Breast epithelium (tissue), 4 donors: ENCODE measurements around the gene TMEM43. TPM values are rescaled to one million over a fixed set of nuclear protein-coding genes. Genes with fewer than 3 reads are reported as not detected.

ENCODE experiments used
- DNase-seq, 2 donors: peaks; one replicate each; pipeline ENCODE4 v3.0.0-alpha.2; 2019; ENCODE audit warnings: low spot score in 2 of 2
- H3K27ac ChIP-seq, 2 donors: fragments of 200-600 bp; sonication (generic) in 1 of 2; one replicate each; pipeline ENCODE4 v1.5.1; 2016 to 2019; ENCODE audit warnings: mild to moderate bottlenecking in 1 of 2
- H3K27me3 ChIP-seq, 2 donors: fragments of 200-600 bp; sonication (generic) in 1 of 2; one replicate each; pipeline versions ENCODE4 v1.5.1 to v1.6.0; 2017 to 2019; ENCODE audit warnings: control low read depth in 1 of 2, mild to moderate bottlenecking in 1 of 2
- H3K36me3 ChIP-seq: fragments of 200-600 bp; one replicate; pipeline ENCODE4 v1.5.1; 2019
- H3K4me1 ChIP-seq, 2 donors: fragments of 200-600 bp; sonication (generic); one replicate each; pipeline ENCODE4 v1.5.1; 2016 to 2019; ENCODE audit warnings: control low read depth in 1 of 2
- H3K4me3 ChIP-seq, 3 donors: fragments of 200-600 bp; sonication (generic); 1 replicate in 2 of 3; 2 replicates in 1 of 3; pipeline ENCODE4 v1.5.1; 2016 to 2019; ENCODE audit warnings: mild to moderate bottlenecking in 3 of 3, moderate library complexity in 2 of 3
- H3K9me3 ChIP-seq, 2 donors: fragments of 200-600 bp; sonication (generic) in 1 of 2; one replicate each; pipeline ENCODE4 v1.5.1; 2016 to 2019; ENCODE audit warnings: control low read depth in 1 of 2
- CTCF ChIP-seq, 3 donors: fragments of 450-650 bp; IDR thresholded peaks; one replicate each; pipeline ENCODE4 v1.5.1; 2016 to 2017; ENCODE audit warnings: antibody characterized with exemption in 3 of 3, mild to moderate bottlenecking in 3 of 3, moderate library complexity in 3 of 3
- POLR2A ChIP-seq: fragments of 450-650 bp; IDR thresholded peaks from one replicate; pipeline ENCODE4 v1.6.1; 2016; ENCODE audit warnings: antibody characterized with exemption, mild to moderate bottlenecking, moderate library complexity
- POLR2AphosphoS5 ChIP-seq, 3 donors: sonication (generic); formaldehyde crosslinking; IDR thresholded peaks; one replicate each; pipeline ENCODE4 v1.6.1; 2017; ENCODE audit warnings: antibody characterized with exemption in 3 of 3
- intact Hi-C: fragments of 100-400 bp; cut with DNase I; formaldehyde crosslinking; loops from one replicate; pipeline ENCODE4 v1.15.1; 2023; ENCODE audit warnings: low total_unique reads
- total RNA-seq, 3 donors: library from RNA; depleted of rRNA; stranded (reverse); fragments of >200 nt; gene quantifications; one replicate each; pipeline ENCODE4 v1.1.0, GENCODE V29; 2016

Gene TMEM43
- total RNA-seq, 3 donors from 2014 or later = 90.5 to 170 (median 93.4) TPM

- no peak overlapping the region for H3K27ac ChIP-seq
- H3K27me3 ChIP-seq = no peaks in the 10 kb centered on the region
- H3K36me3 ChIP-seq = peaks cover 72% of the 10 kb centered on the region
- TF ChIP-seq POLR2AphosphoS5 (IDR thresholded peaks at IDR 0.05) (no peak), CTCF (IDR thresholded peaks at IDR 0.05) (no peak), POLR2A (no peak)
- H3K9me3 ChIP-seq = peaks cover 6 to 13% of the 10 kb centered on the region in 2 donors
- no peak for DNase-seq
- H3K4me1 ChIP-seq = no peaks in the 10 kb centered on the region
- no peak overlapping the region for H3K4me3 ChIP-seq
- intact Hi-C loops = loop anchor here (5.0 kb wide), 1 partner anchor 1275 kb away; no protein-coding TSS in a partner anchor
Observed at GRCh38 chr3:14162178-14162577, 37.3 kb downstream of the TMEM43 start.

GRCh38 chr3:14166877-14167603 is 42.2 kb downstream of the TMEM43 start:
- no peak overlapping the region for H3K27ac ChIP-seq
- TF ChIP-seq CTCF (IDR thresholded peaks at IDR 0.05) (no peak), POLR2A (no peak), POLR2AphosphoS5 (IDR thresholded peaks at IDR 0.05) (no peak)
- intact Hi-C loops = no loop called here
- H3K4me3 ChIP-seq = no peak overlapping the region
- no peaks in the 10 kb centered on the region for H3K4me1 ChIP-seq
- peaks cover 0 to 4% of the 10 kb centered on the region in 2 donors for H3K9me3 ChIP-seq
- peaks cover 59% of the 10 kb centered on the region for H3K36me3 ChIP-seq
- no peaks in the 10 kb centered on the region for H3K27me3 ChIP-seq
- no peak for DNase-seq

GRCh38 chr3:14169435-14169834 is 44.6 kb downstream of the TMEM43 start:
- no peak for TF ChIP-seq CTCF (IDR thresholded peaks at IDR 0.05)
- TF ChIP-seq POLR2AphosphoS5 (IDR thresholded peaks at IDR 0.05) = no peak
- no peaks in the 10 kb centered on the region for H3K9me3 ChIP-seq
- H3K4me1 ChIP-seq = no peaks in the 10 kb centered on the region
- no peak for DNase-seq
- no peak overlapping the region for H3K27ac ChIP-seq
- peaks cover 38% of the 10 kb centered on the region for H3K36me3 ChIP-seq
- H3K27me3 ChIP-seq = no peaks in the 10 kb centered on the region
- intact Hi-C loops = no loop called here
- H3K4me3 ChIP-seq = no peak overlapping the region

- intact Hi-C loops = no loop called here
Observed at GRCh38 chr3:14169871-14170270, 45.0 kb downstream of the TMEM43 start.

More at GRCh38 chr3:14169871-14170270, 45.0 kb downstream of the TMEM43 start:
- H3K4me3 ChIP-seq = no peak overlapping the region
- no peaks in the 10 kb centered on the region for H3K27me3 ChIP-seq
- DNase-seq = no peak
- no peaks in the 10 kb centered on the region for H3K9me3 ChIP-seq
- H3K27ac ChIP-seq = no peak overlapping the region
- no peak for TF ChIP-seq POLR2AphosphoS5 (IDR thresholded peaks at IDR 0.05)
- no peak for TF ChIP-seq CTCF (IDR thresholded peaks at IDR 0.05)
- TF ChIP-seq POLR2A = no peak
- no peaks in the 10 kb centered on the region for H3K4me1 ChIP-seq
- peaks cover 34% of the 10 kb centered on the region for H3K36me3 ChIP-seq
